Effector memory CD4-positive, alpha-beta T cell (primary cell): ENCODE data around the gene CNGA3.
"Not testable (repeated sequence)": the region's sequence is repeated elsewhere in the genome, so short reads cannot be mapped to it uniquely, and the experiment has no call there.

Source experiments
- DNase-seq, 3 donors: peaks; one replicate each; pipeline ENCODE4 v3.0.0-alpha.2; 2020
- H3K27ac ChIP-seq: 2 replicates; pipeline ENCODE4 v1.7.0; 2013; ENCODE audit warnings: mild to moderate bottlenecking, low read length, moderate library complexity; ENCODE audit not compliant: insufficient read depth, poor library complexity, severe bottlenecking
- H3K27me3 ChIP-seq: replicated peaks from 2 replicates; pipeline ENCODE4 v1.7.0; 2013; ENCODE audit warnings: mild to moderate bottlenecking, low read length; ENCODE audit not compliant: insufficient read depth, control insufficient read depth, poor library complexity, severe bottlenecking
- H3K36me3 ChIP-seq: 2 replicates; pipeline ENCODE4 v1.7.0; 2013; ENCODE audit warnings: mild to moderate bottlenecking, low read length, moderate library complexity; ENCODE audit not compliant: control insufficient read depth, insufficient read depth
- H3K4me1 ChIP-seq: 2 replicates; pipeline ENCODE4 v1.7.0; 2013; ENCODE audit warnings: low read length, mild to moderate bottlenecking; ENCODE audit not compliant: control insufficient read depth, insufficient read depth, poor library complexity, severe bottlenecking
- H3K4me3 ChIP-seq: 2 replicates; pipeline ENCODE4 v1.7.0; 2013; ENCODE audit warnings: low read length, low read depth, mild to moderate bottlenecking; ENCODE audit not compliant: insufficient read depth, poor library complexity, severe bottlenecking
- H3K9me3 ChIP-seq: 2 replicates; pipeline ENCODE4 v1.7.0; 2013; ENCODE audit warnings: mild to moderate bottlenecking, low read length, moderate library complexity; ENCODE audit not compliant: control insufficient read depth
- total RNA-seq, 3 donors: gene quantifications; one replicate each; lab custom pipeline; 2026; lab: John Stamatoyannopoulos, UW

Gene CNGA3
- 0 reads per million in 3 donors for total RNA-seq

- H3K9me3 ChIP-seq: no peaks in the 10 kb centered on the region
- no peak within 1 kb of the TSS for H3K4me3 ChIP-seq
- H3K4me1 ChIP-seq: peaks cover 3% of the 10 kb centered on the region
- peaks cover 31% of the 10 kb centered on the region for H3K27me3 ChIP-seq
- H3K27ac ChIP-seq: no peak within 1 kb of the TSS
- no peaks in the 10 kb centered on the region for H3K36me3 ChIP-seq
- DNase-seq: no peak
Measured at GRCh38 chr2:98346311-98347236, at the start of gene CNGA3. Gene CNGA3, plus strand, starts transcription at chr2:98346456. Its CDS starts 23,520 bp downstream, at chr2:98369976.

GRCh38 chr2:98297817-98298682 is 48.2 kb upstream of the CNGA3 start:
- H3K27ac ChIP-seq: no peak overlapping the region
- no peak for DNase-seq
- no peaks in the 10 kb centered on the region for H3K27me3 ChIP-seq
- H3K9me3 ChIP-seq: no peaks in the 10 kb centered on the region
- no peaks in the 10 kb centered on the region for H3K36me3 ChIP-seq
- no peak overlapping the region for H3K4me3 ChIP-seq
- no peaks in the 10 kb centered on the region for H3K4me1 ChIP-seq

GRCh38 chr2:98298683-98299164 is 47.5 kb upstream of the CNGA3 start:
- no peak for DNase-seq
- H3K27ac ChIP-seq: no peak overlapping the region
- no peaks in the 10 kb centered on the region for H3K9me3 ChIP-seq
- H3K27me3 ChIP-seq: no peaks in the 10 kb centered on the region
- no peak overlapping the region for H3K4me3 ChIP-seq
- H3K4me1 ChIP-seq: no peaks in the 10 kb centered on the region
- no peaks in the 10 kb centered on the region for H3K36me3 ChIP-seq

DNA sequence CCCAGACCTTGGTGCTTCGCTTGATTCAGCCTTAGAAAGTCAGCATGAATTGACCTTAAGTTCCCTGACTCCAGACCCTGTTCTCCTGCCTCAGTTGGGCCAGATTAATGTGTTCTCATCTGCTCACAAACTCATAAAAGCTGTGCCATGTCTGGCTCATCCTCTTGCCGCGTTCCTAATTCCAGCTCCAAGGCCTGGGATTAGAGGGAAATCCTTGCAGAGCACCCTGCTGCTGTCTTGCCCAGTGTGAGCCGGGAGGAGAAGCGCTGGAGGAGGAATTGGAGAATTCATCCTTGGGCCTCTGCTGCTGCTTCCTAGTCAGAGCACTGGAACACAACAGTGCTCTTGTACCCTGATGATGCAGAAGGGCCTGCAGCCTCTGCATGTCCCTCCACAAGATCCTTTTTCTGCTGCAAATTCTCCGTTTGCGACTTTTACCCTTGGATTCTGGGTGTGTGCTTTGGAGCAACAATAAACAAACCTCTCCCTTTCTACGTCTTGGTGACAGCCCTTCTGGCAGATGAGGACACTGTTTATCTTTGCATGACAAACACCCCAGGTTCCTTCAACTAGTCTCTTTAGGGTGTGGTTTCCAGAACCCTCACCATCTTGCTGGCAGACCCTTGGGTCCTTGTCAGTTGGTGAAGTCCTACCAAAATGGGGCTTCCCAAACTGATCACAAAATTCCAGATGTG is 46.9 kb upstream of the CNGA3 start:
- no peaks in the 10 kb centered on the region for H3K9me3 ChIP-seq
- H3K4me3 ChIP-seq: no peak overlapping the region
- H3K36me3 ChIP-seq: no peaks in the 10 kb centered on the region
- H3K27me3 ChIP-seq: no peaks in the 10 kb centered on the region
- H3K4me1 ChIP-seq: no peaks in the 10 kb centered on the region
- no peak for DNase-seq
- H3K27ac ChIP-seq: no peak overlapping the region

GRCh38 chr2:98300141-98300874 is 45.9 kb upstream of the CNGA3 start:
- no peaks in the 10 kb centered on the region for H3K9me3 ChIP-seq
- no peaks in the 10 kb centered on the region for H3K4me1 ChIP-seq
- no peak for DNase-seq

GRCh38 chr2:98301469-98301868 is 44.8 kb upstream of the CNGA3 start:
- Histone ChIP-seq H3K27ac (no peak overlapping the region), H3K9me3 (no peaks in the 10 kb centered on the region), H3K36me3 (no peaks in the 10 kb centered on the region), H3K4me3 (no peak overlapping the region), H3K4me1 (no peaks in the 10 kb centered on the region), H3K27me3 (peaks cover 7% of the 10 kb centered on the region)
- no peak for DNase-seq

More at GRCh38 chr2:98300141-98300874, 45.9 kb upstream of the CNGA3 start:
- Histone ChIP-seq H3K27ac (no peak overlapping the region), H3K4me3 (no peak overlapping the region), H3K36me3 (no peaks in the 10 kb centered on the region), H3K27me3 (peaks cover 5% of the 10 kb centered on the region)

- not testable (repeated sequence) for H3K4me1 ChIP-seq, H3K4me3 ChIP-seq, H3K27me3 ChIP-seq, H3K9me3 ChIP-seq, H3K27ac ChIP-seq, H3K36me3 ChIP-seq, DNase-seq
Measured at GRCh38 chr2:98307131-98307696, 39.0 kb upstream of the CNGA3 start.

DNA sequence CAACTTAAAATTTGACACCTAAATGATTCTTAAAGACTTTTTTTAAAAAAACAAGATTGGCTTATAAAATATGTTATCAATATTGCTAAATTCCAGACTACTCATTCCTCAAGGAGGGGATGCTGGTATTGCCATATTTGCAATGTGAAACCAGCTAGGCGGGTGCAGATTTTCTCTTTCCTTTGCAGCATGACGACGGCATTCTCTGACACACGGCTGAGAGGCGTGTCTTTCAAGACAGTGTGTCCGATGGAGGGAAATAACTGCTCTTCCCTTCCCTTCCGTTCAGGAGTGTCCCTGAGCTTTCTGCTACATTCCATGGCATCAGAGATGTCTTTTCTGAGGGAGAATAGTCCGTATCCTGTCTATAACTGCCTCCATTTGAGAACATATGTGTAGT is 38.2 kb upstream of the CNGA3 start:
- H3K27me3 ChIP-seq: peaks cover 12% of the 10 kb centered on the region
- H3K36me3 ChIP-seq: no peaks in the 10 kb centered on the region
- no peak for DNase-seq
- H3K4me3 ChIP-seq: no peak overlapping the region
- H3K4me1 ChIP-seq: no peaks in the 10 kb centered on the region
- no peak overlapping the region for H3K27ac ChIP-seq
- no peaks in the 10 kb centered on the region for H3K9me3 ChIP-seq

GRCh38 chr2:98308532-98308931 is 37.7 kb upstream of the CNGA3 start:
- no peaks in the 10 kb centered on the region for H3K9me3 ChIP-seq
- no peak for DNase-seq
- H3K36me3 ChIP-seq: no peaks in the 10 kb centered on the region
- peaks cover 12% of the 10 kb centered on the region for H3K27me3 ChIP-seq
- no peaks in the 10 kb centered on the region for H3K4me1 ChIP-seq
- no peak overlapping the region for H3K27ac ChIP-seq
- H3K4me3 ChIP-seq: no peak overlapping the region
